HEK293 (cell line): Measurements from ENCODE around the gene IL20RA.

Experiments
- CTCF ChIA-PET: fragments of 350-600 bp; formaldehyde crosslinking; extraction: SDS; loops from one replicate; lab custom pipeline; 2021; ENCODE audit warnings: antibody characterized with exemption; lab: Yijun Ruan, JAX
- POLR2A ChIA-PET: fragments of 300-600 bp; formaldehyde crosslinking; extraction: SDS; loops from one replicate; lab custom pipeline; 2020; ENCODE audit warnings: antibody characterized with exemption, inconsistent platforms; lab: Yijun Ruan, JAX
- H3K27ac ChIP-seq: fragments of 200-500 bp; sonication (Bioruptor generic); 2 replicates; pipeline ENCODE4 v1.5.1; 2014; ENCODE audit warnings: low read depth, low read length, control low read depth, inconsistent platforms; ENCODE audit errors: extremely low read depth
- H3K36me3 ChIP-seq, 2 experiments: fragments of 200-500 bp in 1 of 2; sonication (Bioruptor generic) in 1 of 2; 1 replicate in 1 of 2; 2 replicates in 1 of 2; pipeline ENCODE4 v1.5.1; 2014 to 2017; ENCODE audit warnings: inconsistent platforms in 2 of 2, low read length in 2 of 2; ENCODE audit not compliant: control insufficient read depth in 2 of 2, insufficient read depth in 1 of 2
- H3K4me1 ChIP-seq: fragments of 200-500 bp; sonication (Bioruptor generic); 2 replicates; pipeline ENCODE4 v1.5.1; 2014; ENCODE audit warnings: mild to moderate bottlenecking, low read length, inconsistent platforms; ENCODE audit not compliant: control insufficient read depth, insufficient read depth
- H3K4me3 ChIP-seq: 2 replicates; pipeline ENCODE4 v1.5.1; 2011; ENCODE audit warnings: low read depth, mild to moderate bottlenecking, control low read depth, low read length, moderate library complexity
- H3K9me3 ChIP-seq: fragments of 200-500 bp; sonication (Bioruptor generic); 2 replicates; pipeline ENCODE4 v1.5.1; 2014; ENCODE audit warnings: low read depth, low read length, inconsistent platforms; ENCODE audit not compliant: control insufficient read depth, insufficient read depth
- GFI1B ChIP-seq: fragments of 450-650 bp; formaldehyde crosslinking; IDR thresholded peaks from 2 replicates; pipeline ENCODE4 v1.5.1; 2016; ENCODE audit warnings: missing biosample characterization, missing genetic modification characterization
- HOXC10 ChIP-seq: sonication (generic); formaldehyde crosslinking; IDR thresholded peaks from 2 replicates; pipeline ENCODE4 v1.8.1; 2023; ENCODE audit warnings: mild to moderate bottlenecking, missing genetic modification reagents
- KLF1 ChIP-seq: fragments of 450-650 bp; formaldehyde crosslinking; IDR thresholded peaks from 2 replicates; pipeline ENCODE4 v1.5.1; 2016; ENCODE audit warnings: missing biosample characterization, missing genetic modification characterization
- ZNF140 ChIP-seq: fragments of 450-650 bp; formaldehyde crosslinking; IDR thresholded peaks from 2 replicates; pipeline ENCODE4 v1.5.1; 2016; ENCODE audit warnings: missing biosample characterization, missing genetic modification characterization
- ZNF175 ChIP-seq: fragments of 450-650 bp; formaldehyde crosslinking; IDR thresholded peaks from 2 replicates; pipeline ENCODE4 v1.5.1; 2016; ENCODE audit warnings: missing biosample characterization, missing genetic modification characterization
- ZNF274 ChIP-seq, 2 experiments: fragments of 200-500 bp in 1 of 2; fragments of 450-650 bp in 1 of 2; sonication (Bioruptor generic) in 1 of 2; formaldehyde crosslinking in 1 of 2; IDR thresholded peaks; 2 replicates each; pipeline versions ENCODE4 v1.5.1 to v1.6.1; 2014 to 2016; ENCODE audit warnings: borderline replicate concordance in 1 of 2, inconsistent platforms in 1 of 2, low read length in 1 of 2, missing biosample characterization in 1 of 2, missing genetic modification characterization in 1 of 2
- ZNF350 ChIP-seq: fragments of 450-650 bp; formaldehyde crosslinking; IDR thresholded peaks from 2 replicates; pipeline ENCODE4 v1.5.0; 2017; ENCODE audit warnings: missing biosample characterization, mild to moderate bottlenecking, missing genetic modification characterization
- ZNF501 ChIP-seq: fragments of 450-650 bp; formaldehyde crosslinking; IDR thresholded peaks from 2 replicates; pipeline ENCODE4 v1.5.1; 2016; ENCODE audit warnings: missing biosample characterization, missing genetic modification characterization
- ZNF549 ChIP-seq: fragments of 450-650 bp; IDR thresholded peaks from 2 replicates; pipeline ENCODE4 v1.5.1; 2018; ENCODE audit warnings: missing biosample characterization, missing genetic modification characterization, mild to moderate bottlenecking, inconsistent platforms, moderate library complexity
- ZNF645 ChIP-seq: fragments of 450-650 bp; formaldehyde crosslinking; IDR thresholded peaks from 2 replicates; pipeline ENCODE4; 2016; ENCODE audit warnings: missing biosample characterization, missing genetic modification characterization
- ZNF654 ChIP-seq: fragments of 450-650 bp; formaldehyde crosslinking; IDR thresholded peaks from 2 replicates; pipeline ENCODE4 v1.5.1; 2016; ENCODE audit warnings: low read depth, missing biosample characterization, missing genetic modification characterization
- ZNF830 ChIP-seq: fragments of 450-650 bp; IDR thresholded peaks from 2 replicates; pipeline ENCODE4 v1.5.0; 2018; ENCODE audit warnings: missing biosample characterization, missing genetic modification characterization, low read depth, mild to moderate bottlenecking, moderate library complexity
- ZNF843 ChIP-seq: fragments of 450-650 bp; formaldehyde crosslinking; IDR thresholded peaks from 2 replicates; pipeline ENCODE4 v1.5.1; 2016; ENCODE audit warnings: missing biosample characterization, missing genetic modification characterization
- TF ChIP-seq, protein P1 (sequence below): fragments of 450-650 bp; formaldehyde crosslinking; IDR thresholded peaks from 2 replicates; pipeline ENCODE4 v1.5.1; 2017; ENCODE audit warnings: missing biosample characterization, missing genetic modification characterization
- TF ChIP-seq, protein P2 (sequence below): fragments of 450-650 bp; IDR thresholded peaks from 2 replicates; pipeline ENCODE4 v1.5.1; 2018; ENCODE audit warnings: missing biosample characterization, mild to moderate bottlenecking, missing genetic modification characterization
- TF ChIP-seq, protein P3 (sequence below): fragments of 450-650 bp; formaldehyde crosslinking; IDR thresholded peaks from 2 replicates; pipeline ENCODE4 v1.5.1; 2017; ENCODE audit warnings: missing biosample characterization, missing genetic modification characterization
- TF ChIP-seq, protein P4 (sequence below): fragments of 450-650 bp; formaldehyde crosslinking; IDR thresholded peaks from 2 replicates; pipeline ENCODE4 v1.5.1; 2016; ENCODE audit warnings: missing biosample characterization, missing genetic modification characterization

Gene IL20RA

GRCh38 chr6:137036566-137037300 lies 8.0 kb downstream of the IL20RA start (continued):
- TF ChIP-seq, protein P1, sequence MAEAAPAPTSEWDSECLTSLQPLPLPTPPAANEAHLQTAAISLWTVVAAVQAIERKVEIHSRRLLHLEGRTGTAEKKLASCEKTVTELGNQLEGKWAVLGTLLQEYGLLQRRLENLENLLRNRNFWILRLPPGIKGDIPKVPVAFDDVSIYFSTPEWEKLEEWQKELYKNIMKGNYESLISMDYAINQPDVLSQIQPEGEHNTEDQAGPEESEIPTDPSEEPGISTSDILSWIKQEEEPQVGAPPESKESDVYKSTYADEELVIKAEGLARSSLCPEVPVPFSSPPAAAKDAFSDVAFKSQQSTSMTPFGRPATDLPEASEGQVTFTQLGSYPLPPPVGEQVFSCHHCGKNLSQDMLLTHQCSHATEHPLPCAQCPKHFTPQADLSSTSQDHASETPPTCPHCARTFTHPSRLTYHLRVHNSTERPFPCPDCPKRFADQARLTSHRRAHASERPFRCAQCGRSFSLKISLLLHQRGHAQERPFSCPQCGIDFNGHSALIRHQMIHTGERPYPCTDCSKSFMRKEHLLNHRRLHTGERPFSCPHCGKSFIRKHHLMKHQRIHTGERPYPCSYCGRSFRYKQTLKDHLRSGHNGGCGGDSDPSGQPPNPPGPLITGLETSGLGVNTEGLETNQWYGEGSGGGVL (tag by site-specific recombination) = no peak
- TF ChIP-seq KLF1 (tag by site-specific recombination) = no peak
- no peak for TF ChIP-seq ZNF501 (tag by site-specific recombination)
- TF ChIP-seq ZNF274 (IDR thresholded peaks at IDR 0.05; ENCODE audit: low read length) = no peak
- no peak for TF ChIP-seq ZNF274 (tag by site-specific recombination; IDR thresholded peaks at IDR 0.05; ENCODE audit: borderline replicate concordance)
- TF ChIP-seq, protein P2, sequence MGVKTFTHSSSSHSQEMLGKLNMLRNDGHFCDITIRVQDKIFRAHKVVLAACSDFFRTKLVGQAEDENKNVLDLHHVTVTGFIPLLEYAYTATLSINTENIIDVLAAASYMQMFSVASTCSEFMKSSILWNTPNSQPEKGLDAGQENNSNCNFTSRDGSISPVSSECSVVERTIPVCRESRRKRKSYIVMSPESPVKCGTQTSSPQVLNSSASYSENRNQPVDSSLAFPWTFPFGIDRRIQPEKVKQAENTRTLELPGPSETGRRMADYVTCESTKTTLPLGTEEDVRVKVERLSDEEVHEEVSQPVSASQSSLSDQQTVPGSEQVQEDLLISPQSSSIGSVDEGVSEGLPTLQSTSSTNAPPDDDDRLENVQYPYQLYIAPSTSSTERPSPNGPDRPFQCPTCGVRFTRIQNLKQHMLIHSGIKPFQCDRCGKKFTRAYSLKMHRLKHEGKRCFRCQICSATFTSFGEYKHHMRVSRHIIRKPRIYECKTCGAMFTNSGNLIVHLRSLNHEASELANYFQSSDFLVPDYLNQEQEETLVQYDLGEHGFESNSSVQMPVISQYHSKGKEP = no peak
- TF ChIP-seq ZNF549 (tag by site-specific recombination) = no peak
- TF ChIP-seq, protein P3, sequence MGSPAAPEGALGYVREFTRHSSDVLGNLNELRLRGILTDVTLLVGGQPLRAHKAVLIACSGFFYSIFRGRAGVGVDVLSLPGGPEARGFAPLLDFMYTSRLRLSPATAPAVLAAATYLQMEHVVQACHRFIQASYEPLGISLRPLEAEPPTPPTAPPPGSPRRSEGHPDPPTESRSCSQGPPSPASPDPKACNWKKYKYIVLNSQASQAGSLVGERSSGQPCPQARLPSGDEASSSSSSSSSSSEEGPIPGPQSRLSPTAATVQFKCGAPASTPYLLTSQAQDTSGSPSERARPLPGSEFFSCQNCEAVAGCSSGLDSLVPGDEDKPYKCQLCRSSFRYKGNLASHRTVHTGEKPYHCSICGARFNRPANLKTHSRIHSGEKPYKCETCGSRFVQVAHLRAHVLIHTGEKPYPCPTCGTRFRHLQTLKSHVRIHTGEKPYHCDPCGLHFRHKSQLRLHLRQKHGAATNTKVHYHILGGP (tag by site-specific recombination) = no peak
- no peak for TF ChIP-seq ZNF350 (tag by site-specific recombination)
- TF ChIP-seq, protein P4, sequence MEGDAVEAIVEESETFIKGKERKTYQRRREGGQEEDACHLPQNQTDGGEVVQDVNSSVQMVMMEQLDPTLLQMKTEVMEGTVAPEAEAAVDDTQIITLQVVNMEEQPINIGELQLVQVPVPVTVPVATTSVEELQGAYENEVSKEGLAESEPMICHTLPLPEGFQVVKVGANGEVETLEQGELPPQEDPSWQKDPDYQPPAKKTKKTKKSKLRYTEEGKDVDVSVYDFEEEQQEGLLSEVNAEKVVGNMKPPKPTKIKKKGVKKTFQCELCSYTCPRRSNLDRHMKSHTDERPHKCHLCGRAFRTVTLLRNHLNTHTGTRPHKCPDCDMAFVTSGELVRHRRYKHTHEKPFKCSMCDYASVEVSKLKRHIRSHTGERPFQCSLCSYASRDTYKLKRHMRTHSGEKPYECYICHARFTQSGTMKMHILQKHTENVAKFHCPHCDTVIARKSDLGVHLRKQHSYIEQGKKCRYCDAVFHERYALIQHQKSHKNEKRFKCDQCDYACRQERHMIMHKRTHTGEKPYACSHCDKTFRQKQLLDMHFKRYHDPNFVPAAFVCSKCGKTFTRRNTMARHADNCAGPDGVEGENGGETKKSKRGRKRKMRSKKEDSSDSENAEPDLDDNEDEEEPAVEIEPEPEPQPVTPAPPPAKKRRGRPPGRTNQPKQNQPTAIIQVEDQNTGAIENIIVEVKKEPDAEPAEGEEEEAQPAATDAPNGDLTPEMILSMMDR (tag by site-specific recombination) = no peak
- TF ChIP-seq, all 188 proteins: peak for 2

- CTCF ChIA-PET = no interaction called here
- TF ChIP-seq ZNF175 (tag by site-specific recombination) (no peak), ZNF830 (no peak), HOXC10 (no peak)
These were observed 10.9 kb downstream of the IL20RA start for GRCh38 chr6:137033828-137034227.

DNA sequence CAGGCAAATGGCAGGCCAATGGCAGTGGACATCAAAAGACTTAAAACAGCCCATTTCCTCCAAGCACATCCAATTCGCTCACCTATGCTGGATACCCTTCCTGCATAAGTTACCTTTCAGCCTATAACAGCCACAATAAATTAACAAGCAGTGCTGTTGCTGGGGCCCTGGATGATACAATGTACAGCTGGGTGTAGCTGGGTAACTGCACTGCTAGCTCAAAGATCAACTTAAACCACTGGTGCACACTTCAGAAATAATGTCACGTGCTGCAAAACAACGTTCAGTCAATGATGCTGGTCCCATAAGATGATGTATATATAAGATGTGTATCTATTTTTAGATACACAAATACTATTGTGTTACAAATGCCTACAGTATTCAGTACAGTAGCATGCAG lies 13.6 kb downstream of the IL20RA start:
- ChIA-PET POLR2A (no interaction called here), CTCF (no interaction called here)
- TF ChIP-seq ZNF549 (tag by site-specific recombination) (no peak), ZNF140 (tag by site-specific recombination) (no peak), GFI1B (tag by site-specific recombination) (no peak), ZNF645 (tag by site-specific recombination) (no peak), ZNF843 (tag by site-specific recombination) (no peak), ZNF654 (tag by site-specific recombination) (no peak)
- H3K9me3 ChIP-seq = no peaks in the 10 kb centered on the region
- no peak overlapping the region for H3K27ac ChIP-seq
- no peaks in the 10 kb centered on the region for H3K4me1 ChIP-seq
- no peaks in the 10 kb centered on the region for H3K36me3 ChIP-seq
- H3K4me3 ChIP-seq = no peak overlapping the region

More at GRCh38 chr6:137033828-137034227, 10.9 kb downstream of the IL20RA start:
- H3K9me3 ChIP-seq = no peaks in the 10 kb centered on the region
- POLR2A ChIA-PET = no interaction called here
- H3K4me1 ChIP-seq = no peaks in the 10 kb centered on the region
- no peaks in the 10 kb centered on the region for H3K36me3 ChIP-seq
- no peak overlapping the region for H3K4me3 ChIP-seq
- no peak overlapping the region for H3K27ac ChIP-seq
